Eye (tissue), 1 donor: ENCODE data around the gene NSMCE1.
"Not testable (repeated sequence)": the region's sequence is repeated elsewhere in the genome, so short reads cannot be mapped to it uniquely, and the experiment has no call there.

Experiments
- DNase-seq: peaks from one replicate; pipeline ENCODE4 v3.0.0-alpha.2; 2015

NSMCE1 gene

DNA sequence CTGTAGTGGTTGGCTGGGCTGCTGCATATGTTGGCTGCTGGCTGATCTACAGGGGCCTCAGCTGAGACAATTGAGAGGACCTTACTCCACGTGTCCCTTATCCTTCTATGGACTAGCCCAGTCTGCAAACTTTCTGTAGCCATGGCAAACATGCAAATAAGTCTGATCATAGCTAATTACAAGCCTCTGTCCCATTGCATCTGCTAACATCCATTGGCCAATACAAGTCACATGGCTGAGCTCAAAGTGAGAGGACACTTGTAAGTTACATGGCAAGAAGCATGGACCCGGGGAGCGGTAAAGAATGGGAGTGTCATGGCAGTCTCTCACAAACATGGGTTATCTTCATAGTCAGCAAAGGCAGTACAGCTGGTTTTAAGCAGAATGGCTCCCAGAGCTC lies 33.6 kb upstream of the NSMCE1 start:
- no peak for DNase-seq

DNA sequence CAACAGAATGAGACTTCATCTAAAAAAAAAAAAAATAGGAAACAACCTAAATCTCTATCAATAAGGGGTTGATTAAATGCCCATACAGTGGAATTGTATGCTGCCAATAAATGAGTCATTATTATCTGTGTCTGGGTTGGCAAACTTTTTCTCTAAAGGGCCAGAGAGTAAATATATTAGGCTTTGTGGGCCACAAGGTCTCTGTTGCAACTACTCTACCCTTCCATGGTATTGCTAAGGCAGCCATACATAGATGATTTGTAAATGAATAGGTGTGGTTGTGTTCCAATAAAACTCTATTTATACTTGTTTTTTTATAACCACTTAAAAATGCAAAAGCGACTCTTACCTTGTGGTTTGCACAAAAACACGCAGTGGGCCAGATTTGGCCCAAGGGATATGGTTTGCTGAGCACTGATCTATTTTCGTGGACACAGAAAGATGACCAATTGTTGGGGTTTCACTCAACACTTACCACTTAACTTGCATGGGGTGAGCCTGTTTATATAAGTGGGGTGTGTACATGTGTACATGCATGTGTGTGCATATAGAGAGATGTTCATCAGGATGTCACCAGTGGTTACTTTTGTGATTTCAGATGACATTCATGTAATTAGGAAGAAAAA lies 32.8 kb upstream of the NSMCE1 start:
- DNase-seq, result no peak

DNA sequence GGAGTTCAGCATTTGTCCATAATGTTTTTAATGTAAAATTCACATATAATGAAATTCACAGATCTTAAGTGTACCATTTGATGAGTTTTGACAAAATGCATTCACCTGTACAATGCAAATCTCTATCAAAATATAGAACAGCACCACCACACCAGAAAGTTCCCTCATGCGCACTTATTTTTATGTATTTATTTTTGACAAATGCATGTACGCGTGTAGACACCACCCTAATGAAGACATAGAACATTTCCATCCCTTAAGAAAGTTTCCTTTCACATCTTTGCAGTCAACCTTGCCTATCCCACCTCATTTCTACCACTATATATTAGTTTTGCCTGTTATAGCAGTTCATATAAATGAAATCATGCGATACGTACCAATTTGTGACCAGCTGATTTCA lies 29.6 kb upstream of the NSMCE1 start:
- no peak for DNase-seq

DNA sequence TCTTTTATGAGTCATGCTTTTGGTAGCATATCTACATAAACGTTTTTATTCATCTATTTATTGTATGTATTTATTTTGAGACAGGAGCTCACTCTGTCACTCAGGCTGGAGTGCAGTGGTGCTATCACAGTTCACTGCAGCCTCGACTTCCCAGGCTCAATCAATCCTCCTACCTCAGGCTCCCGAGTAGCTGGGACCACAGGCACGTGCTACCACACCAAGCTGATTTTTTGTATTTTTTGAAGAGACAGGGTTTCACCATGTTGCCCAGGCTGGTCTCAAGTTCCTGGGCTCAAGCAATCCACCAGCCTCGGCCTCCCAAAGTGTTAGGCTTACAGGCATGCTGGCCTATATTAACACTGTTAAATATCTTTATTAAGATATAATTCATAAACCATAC lies 24.8 kb upstream of the NSMCE1 start:
- no peak for DNase-seq

DNA sequence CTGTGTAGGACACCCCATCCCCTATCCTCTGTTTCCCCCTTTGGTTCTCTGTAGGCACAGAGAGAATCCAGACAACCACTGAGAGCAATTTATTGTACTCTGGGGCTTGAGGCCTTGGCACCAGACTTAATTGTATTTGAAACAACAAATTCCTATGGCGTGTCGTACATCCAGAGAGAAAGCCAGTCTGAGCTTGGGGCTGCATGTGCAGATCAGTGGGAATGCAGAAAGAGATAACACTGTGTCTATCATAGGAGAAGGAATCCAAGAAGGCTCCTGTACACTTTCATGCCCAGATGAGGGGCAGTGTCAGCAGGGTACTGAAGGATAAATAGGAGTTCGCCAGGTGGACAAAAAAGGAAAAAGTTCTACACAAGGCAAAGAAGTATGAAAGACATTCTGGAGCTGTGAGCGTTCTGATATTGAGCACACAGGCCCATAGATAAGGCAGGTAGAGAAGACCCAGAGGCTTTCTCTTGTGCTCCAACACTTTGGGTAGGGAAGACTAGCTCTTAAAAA lies 23.2 kb upstream of the NSMCE1 start:
- no peak for DNase-seq

DNA sequence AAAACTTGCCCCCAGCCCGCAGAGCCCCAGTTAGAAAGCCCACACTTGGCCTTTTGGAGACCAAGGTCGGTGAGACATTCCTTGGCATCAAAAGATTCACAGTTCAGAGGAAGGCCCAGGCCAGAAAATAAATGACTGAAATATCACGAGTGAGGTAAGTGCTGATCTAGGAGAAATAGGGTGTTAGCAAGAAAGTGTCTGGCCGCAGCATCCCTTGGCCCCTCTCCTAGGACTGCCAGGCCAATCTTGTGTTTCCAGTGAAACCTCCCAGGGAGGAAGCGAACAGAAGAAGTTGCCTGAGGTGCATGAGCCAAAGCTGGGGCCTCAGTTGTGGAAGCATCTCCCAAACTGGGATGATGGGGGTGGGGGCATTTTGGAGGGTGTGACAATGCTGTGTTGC lies 22.5 kb upstream of the NSMCE1 start:
- DNase-seq, result no peak

DNA sequence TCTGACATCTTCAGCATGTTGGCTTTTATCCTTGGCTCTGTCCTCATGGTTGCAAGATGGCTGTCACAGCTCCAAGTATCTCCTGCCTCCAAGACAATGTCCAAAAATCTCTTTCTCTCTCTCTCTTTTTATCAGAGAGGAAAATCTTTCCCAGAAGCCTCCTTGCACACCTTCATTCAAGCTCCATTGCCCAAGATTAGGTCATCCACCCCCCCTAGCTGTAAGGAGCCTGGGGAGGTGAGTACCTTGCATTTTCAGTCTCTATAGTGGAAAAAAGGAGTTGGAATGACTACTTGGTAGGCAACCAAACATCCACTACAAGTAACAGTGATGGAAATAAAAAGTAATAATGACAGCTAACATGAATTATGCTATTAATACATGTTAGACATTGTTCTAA lies 22.0 kb upstream of the NSMCE1 start:
- no peak for DNase-seq

DNA sequence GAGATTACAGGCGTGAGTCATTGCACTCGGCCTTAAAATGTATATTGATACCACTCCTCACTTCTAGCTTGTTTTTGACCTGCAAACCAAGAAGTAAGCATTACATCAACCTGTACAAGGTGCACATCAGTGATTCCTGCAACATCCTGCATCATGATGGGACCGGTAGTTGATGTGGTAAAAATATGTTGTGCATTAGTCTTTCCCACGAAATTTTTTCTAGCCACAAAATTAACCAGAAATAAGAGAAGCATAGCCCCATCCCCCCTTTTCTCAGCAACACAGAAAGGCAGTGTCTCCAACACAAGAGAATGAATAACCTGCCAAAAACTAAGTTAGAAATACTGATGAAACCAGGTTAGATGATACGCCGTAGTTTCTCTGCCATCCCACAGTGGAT lies 21.1 kb upstream of the NSMCE1 start:
- DNase-seq, result no peak

DNA sequence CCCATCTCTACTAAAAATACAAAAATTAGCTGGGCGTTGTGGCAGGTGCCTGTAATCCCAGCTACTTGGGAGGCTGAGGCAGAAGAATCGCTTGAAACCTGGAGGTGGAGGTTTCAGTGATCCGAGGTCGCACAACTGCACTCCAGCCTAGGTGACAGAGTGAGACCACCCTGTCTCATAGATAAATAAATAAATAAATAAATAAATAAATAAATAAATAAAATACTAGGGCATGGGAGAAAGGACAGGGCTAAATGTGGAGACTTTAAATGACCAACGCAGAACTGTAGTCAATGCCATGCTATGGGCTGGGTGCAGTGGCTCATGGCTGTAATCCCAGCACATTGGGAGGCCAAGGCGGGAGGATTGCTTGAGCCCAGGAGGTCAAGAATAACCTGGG lies 19.7 kb upstream of the NSMCE1 start:
- not testable (repeated sequence) for DNase-seq

DNA sequence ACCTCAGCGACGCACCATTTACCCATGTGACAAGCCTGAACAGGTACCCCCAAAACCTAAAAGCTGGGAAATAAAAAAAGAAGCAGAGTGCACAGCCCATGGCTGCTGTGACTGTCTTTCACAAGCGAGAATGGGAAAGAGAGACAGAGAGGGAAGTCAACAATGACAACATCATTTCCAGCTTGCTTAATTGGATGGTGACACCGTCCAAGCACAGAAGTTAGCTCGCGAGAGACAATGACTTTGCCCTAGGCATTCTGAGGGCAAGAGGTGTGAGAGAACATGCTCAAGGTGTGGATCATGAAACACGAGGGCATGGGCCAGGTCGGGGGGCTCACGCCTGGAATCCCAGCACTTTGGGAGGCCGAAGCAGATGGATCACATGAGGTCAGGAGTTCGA lies 19.3 kb upstream of the NSMCE1 start:
- DNase-seq, result no peak

DNA sequence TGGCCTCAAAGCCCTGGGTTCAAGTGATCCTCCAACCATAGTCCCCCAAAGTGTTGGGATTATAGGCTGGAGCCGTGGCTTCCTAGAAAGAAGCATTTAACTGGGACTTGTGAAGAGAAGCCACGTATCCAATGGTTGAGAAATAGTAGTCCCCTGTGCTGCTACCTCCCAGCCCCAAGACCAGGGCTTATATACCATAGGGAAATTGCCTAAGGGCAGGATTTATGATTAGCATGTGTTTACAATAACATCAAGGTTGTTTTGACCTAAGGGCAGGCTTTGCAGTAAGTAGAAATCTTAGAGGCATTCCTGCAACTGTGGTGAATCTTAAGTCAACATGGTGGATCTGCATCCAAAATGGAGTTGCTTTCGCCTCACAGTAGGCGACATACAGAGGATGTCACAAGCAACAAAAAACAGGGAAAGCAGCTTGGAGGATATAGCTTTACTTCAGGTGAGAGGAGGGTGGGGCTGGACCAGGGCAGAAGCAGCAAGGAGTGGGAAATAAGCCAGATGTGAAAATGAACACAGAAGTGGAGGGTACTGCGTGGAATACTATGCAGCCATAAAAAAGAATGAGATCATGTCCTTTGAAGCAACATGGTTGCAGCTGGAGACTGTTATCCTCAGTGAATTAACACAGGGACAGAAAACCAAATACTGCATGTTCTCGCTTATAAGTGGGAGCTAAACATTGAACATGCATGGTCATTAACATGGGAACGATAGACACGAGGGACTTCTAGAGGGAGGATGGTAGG lies 18.7 kb upstream of the NSMCE1 start:
- no peak for DNase-seq

DNA sequence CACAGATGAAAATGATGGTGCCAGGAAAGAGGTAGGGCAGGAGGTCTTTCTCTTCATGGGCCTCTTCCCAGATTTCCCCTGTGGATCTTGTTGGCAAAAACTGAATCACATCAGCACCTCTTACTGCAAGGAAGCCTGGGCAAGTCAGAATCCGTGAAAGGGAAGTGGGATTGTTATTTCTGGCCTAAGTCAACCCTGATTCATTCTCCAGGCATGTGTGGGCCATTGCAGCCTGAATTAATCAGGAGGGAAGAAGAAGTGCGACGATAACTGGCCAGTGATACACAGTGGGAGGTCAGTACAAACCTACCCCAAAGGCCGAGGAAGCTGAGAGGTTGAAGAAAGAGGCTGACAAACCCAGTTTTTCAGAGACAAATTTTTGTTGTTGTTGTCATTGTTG lies 17.9 kb upstream of the NSMCE1 start:
- DNase-seq, result peak; percentile 16

DNA sequence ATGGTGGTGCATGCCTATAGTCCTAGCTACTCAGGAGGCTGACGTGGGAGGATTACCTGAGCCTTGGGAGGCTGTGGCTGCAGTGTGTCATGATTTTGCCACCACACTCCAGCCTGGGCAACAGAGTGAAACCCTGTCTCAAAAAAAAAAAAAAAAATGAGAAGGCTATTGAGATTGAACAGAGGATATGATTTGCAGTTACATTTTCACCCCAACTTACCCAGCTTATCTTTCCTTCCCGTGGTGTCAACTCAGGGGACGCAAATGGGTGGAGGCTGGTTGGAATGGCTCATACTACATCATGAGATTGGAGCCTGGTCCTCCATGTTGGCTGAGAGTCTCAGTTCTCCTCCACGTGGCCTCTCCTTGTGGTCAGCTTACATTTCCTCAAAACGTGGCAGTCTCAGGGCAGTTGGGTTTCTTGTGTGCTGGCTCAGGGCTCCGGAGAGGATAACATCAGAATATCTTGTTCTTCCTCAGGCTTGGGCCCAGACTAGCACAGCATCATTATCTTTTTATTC lies 17.2 kb upstream of the NSMCE1 start:
- no peak for DNase-seq

DNA sequence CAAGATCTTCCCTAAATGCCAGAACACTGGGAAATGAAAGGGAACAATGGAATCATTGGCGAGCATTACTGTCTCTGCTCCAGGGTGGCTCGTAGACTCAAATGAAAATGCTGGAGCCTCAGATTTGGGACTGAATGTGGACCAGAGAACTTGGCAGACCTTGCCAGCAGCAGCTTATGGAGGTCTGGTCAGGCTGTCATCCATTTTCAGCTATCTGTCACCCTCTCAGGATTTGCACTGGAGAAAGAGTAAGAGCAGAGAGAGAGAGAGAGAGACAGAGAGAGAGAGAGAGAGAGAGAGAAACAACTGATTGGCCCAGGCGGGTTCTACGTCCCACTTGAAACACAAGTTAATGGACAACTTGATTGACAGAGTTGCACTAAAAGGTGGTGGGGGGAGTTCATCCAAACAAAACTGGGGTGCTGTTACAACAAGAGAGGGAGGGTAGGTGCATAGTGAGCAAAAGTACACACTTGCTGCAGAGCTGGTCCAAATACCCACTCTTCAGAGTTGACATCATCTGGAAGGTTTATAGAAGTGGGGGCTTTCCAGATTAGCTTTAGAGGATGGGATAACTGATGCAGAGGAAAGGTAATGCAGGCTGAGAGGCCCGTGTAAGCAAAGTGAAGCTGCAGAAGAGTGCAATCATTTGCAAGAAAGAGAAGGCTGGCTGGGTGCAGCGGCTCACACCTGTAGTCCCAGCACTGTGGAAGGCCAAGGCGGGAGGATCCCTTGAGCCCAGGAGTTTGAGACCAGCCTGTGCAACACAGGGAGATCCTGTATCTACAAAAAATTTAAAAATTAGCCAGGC lies 16.5 kb upstream of the NSMCE1 start:
- DNase-seq, result no peak

DNA sequence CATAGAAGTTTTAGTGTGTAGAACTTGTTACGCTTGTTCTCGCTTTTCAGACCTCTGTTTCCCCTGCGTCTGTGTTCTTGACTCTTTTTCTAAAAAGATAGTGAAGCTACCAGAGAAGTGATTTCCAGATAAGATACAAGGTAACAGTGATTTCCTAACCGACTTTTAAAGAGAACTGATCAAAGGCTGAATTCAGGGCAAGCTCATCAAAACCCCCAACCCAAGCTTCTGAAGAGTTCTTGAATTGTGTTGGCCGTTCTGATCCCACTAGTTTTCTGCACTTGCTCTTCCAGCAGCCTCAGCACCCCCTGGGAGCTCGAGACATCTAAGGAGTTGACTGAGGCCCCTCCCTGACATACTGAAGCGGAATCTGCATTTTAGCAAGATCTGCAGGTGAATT lies 12.7 kb upstream of the NSMCE1 start:
- DNase-seq, result no peak

DNA sequence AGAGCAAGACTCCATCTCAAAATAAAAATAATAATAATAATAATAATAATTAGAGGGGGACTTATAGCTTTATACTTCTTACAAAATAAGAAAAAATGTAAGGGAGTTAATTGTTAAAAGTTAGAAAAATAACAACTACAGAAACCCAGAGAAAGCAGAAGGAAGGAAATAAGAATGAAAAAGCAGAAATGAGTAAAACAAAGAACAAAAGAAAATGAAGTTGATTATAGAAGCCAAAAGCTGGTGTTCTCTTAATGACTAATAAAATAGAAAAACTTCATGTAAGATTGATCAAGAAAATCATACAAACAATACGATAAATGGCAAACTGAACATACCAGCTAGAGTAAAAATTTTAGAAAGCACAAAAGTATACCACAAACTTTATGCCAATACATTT lies 6.8 kb upstream of the NSMCE1 start:
- no peak for DNase-seq

DNA sequence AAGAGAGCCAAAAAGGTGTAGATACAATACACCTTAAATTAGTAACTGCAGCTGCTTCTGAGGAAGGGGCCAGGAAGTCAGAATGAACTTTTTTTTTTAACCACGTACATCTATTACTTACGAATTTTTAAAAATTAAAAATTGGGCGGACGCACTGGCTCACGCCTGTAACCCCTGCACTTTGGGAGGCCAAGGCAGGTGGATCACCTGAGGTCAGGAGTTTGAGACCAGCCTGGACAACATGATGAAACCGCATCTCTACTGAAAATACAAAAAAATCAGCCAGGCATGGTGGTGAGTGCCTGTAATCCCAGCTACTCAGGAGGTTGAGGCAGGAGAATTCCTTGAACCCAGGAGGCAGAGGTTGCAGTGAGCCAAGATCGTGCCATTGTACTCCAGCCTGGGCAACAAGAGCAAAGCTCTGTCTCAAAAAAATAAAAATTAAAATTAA lies 5.9 kb upstream of the NSMCE1 start:
- DNase-seq, result not testable (repeated sequence)

DNA sequence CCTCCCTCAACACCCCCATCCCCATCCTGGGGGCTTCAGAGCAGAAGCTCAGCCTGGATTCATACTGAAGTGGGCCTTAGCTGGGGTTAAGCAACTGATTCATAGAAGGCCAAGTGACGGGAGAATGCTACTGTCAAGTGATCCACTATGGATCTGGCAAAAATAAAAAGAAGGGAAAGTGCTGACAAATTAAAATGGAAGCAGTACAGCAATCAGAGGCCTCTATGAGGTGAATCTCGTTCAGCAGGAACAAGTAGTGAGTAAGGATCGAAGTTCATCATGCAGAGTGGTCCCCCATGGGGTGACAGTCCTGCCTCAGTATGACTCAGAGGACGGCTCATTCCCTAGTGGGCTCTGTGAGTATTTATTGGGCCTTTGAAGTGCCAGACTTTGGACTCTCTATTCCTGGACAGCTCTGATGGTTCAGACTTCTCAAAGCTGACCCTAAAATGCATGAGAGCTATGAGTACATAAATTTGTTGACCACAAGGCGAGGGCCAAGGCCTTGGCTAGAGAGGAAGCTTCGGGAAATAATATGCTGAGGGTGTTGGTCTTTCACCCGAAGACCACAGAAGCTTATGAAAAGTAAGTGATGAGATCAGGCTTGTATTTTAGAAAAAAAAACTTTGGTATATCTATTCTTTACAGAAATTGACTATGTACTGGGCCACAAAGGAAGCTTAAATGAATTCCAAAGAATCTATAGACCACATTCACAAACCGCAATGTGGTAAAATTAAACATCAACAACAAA lies 5.3 kb upstream of the NSMCE1 start:
- no peak for DNase-seq

DNA sequence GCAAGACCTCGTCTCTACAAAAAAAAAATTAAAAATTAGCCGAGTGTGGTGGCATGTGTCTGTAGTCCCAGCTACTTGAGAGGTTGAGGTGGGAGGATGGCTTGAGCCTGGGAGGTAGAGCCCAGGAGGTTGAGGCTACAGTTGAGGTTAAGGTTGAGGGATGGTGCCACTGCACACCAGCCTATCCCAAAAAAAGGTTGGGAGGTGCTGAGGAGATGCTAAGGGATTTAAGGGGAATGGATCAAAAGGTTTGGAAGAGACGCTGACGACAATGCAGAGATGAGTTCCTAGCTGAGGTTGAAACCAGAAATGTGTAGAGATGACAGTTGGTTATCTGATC lies 4.7 kb upstream of the NSMCE1 start:
- DNase-seq, result no peak

DNA sequence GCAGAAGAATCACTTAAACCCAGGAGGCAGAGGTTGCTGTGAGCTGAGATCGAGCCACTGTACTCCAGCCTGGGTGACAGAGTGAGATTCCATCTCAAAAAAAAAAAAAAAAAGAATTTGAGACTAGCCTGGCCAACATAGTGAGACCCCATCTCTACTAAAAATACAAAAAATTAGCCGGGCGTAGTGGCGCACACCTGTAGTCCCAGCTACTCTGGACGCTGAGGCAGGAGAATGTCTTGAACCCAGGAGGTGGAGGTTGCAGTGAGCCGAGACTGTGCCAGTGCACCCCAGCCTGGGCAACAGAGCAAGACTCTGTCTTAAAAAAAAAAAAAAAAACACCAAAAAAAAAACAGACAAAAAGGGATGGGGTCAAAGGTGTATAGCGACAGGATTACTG lies 4.1 kb upstream of the NSMCE1 start:
- DNase-seq, result not testable (repeated sequence)

DNA sequence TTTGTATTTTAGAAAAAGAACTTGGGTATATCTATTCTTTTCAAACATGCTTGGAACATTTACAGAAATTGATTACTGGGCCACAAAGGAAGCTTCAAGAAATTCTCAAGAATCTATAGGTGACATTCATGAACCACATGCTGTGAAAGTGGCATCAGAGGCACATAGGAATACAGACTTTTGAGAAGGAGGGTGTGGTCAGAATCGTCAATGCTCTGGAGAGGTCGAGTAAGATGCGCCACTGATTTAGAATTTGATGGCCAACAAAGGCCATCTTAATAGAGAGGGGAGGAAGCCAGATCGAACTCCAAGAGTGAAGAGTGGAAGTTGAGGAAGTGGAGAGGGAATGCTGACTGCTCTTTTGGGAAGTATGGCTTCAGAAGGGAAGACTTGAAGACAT lies 3.5 kb upstream of the NSMCE1 start:
- no peak for DNase-seq

DNA sequence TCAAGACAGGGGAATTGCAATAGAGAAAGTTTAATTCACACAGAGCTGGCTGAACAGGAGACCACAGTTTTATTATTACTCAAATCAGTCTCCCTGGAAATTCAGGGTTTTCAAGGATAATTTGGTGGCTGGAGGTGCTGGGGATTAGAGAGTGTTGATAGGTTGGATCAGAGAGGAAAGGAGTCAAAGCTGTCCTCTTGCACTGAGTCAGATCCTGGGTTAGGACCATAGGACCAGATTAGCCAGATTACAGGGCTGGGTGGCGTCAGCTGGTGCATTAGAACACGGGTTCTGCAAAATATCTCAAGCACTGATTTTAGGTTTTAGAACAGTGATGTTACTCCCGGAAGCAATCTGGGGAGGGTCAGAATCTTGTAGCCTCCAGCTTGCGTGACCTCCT lies 1.8 kb upstream of the NSMCE1 start:
- DNase-seq, result no peak
